Colonic mucosa (tissue), 4 donors: ENCODE measurements around the gene ECSIT. TPM values are rescaled to one million over a fixed set of nuclear protein-coding genes. Genes with fewer than 3 reads are reported as not detected.
"Not testable (repeated sequence)": the region's sequence is repeated elsewhere in the genome, so short reads cannot be mapped to it uniquely, and the experiment has no call there.

ENCODE experiments used
- DNase-seq: peaks from one replicate; pipeline ENCODE4 v3.0.0-alpha.2; 2020
- H3K27ac ChIP-seq: fragments of 200-600 bp; one replicate; pipeline ENCODE4 v1.8.0; 2021
- H3K27me3 ChIP-seq: fragments of 200-600 bp; one replicate; pipeline ENCODE4 v1.8.0; 2021
- H3K36me3 ChIP-seq: fragments of 200-600 bp; one replicate; pipeline ENCODE4 v1.8.0; 2021
- H3K4me1 ChIP-seq: fragments of 200-600 bp; one replicate; pipeline ENCODE4 v1.8.0; 2021; ENCODE audit warnings: mild to moderate bottlenecking
- H3K4me3 ChIP-seq: fragments of 200-600 bp; one replicate; pipeline ENCODE4 v1.8.0; 2021
- H3K9ac ChIP-seq, 2 donors: one replicate each; pipeline ENCODE4 v1.7.0; 2013; ENCODE audit warnings: control low read depth in 2 of 2, low read depth in 2 of 2, low read length in 2 of 2
- H3K9me3 ChIP-seq: fragments of 200-600 bp; one replicate; pipeline ENCODE4 v1.8.0; 2021
- CTCF ChIP-seq: fragments of 200-600 bp; IDR thresholded peaks from one replicate; pipeline ENCODE4 v1.8.0; 2022; ENCODE audit warnings: antibody characterized with exemption, mild to moderate bottlenecking
- intact Hi-C: fragments of 100-400 bp; cut with DNase I; formaldehyde crosslinking; loops from one replicate; pipeline ENCODE4 v1.14.1; 2022
- total RNA-seq, 2 donors: library from RNA; stranded (reverse); fragmentation: NEBNext Ultra II Directional in 1 of 2; extraction: Animal tissue kit (Norgen Biotek cat#: 25700) in 1 of 2; gene quantifications; one replicate each; pipeline ENCODE4 v1.2.1, GENCODE V29; 2021
- donor health status: healthy.
- donor health status: DM: no; HTN: no; CAD: no.
- donor health status: DM: no; HTN: no; CAD: no.

Gene ECSIT
- total RNA-seq, 2 donors from 2014 or later = 62.8 to 124 TPM

- intact Hi-C loops = no loop called here
- no peak for TF ChIP-seq CTCF
- Histone ChIP-seq H3K27me3 (no peaks in the 10 kb centered on the region), H3K4me1 (no peaks in the 10 kb centered on the region), H3K9ac (no peak overlapping the region), H3K27ac (no peak overlapping the region), H3K9me3 (no peaks in the 10 kb centered on the region), H3K4me3 (no peak overlapping the region), H3K36me3 (no peaks in the 10 kb centered on the region)
- DNase-seq = no peak
Observed at GRCh38 chr19:11570039-11570462, 41.1 kb upstream of the ECSIT start.

DNA sequence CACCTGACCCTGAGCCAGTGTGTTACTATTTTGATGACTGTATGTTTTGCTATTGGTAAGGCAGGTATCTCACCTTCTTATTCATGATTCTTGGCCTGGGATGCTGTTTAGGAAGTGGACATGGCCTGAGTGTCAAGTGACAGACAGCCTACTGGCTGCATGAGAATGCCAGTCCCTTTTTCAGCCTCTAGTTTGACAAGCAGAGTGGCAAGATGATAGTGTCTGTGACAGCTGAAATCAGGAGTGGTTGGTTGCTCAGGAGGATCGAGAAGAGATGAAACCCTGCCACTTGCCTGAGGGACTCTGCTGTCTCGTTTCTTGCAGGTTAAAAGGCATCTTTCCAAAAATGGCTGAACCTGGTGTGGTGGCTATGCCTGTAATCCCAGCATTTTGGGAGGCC is 37.2 kb upstream of the ECSIT start:
- DNase-seq = no peak
- H3K9me3 ChIP-seq = no peaks in the 10 kb centered on the region
- H3K27ac ChIP-seq = no peak overlapping the region
- no peak overlapping the region for H3K9ac ChIP-seq
- intact Hi-C loops = no loop called here
- H3K36me3 ChIP-seq = no peaks in the 10 kb centered on the region
- no peaks in the 10 kb centered on the region for H3K4me1 ChIP-seq
- TF ChIP-seq CTCF = no peak
- H3K4me3 ChIP-seq = no peak overlapping the region
- no peaks in the 10 kb centered on the region for H3K27me3 ChIP-seq

- H3K27ac ChIP-seq, intact Hi-C loops: not testable (repeated sequence)
Observed at GRCh38 chr19:11565649-11565980, 36.7 kb upstream of the ECSIT start.

GRCh38 chr19:11564082-11564807 is 35.3 kb upstream of the ECSIT start:
- H3K9ac ChIP-seq, H3K36me3 ChIP-seq, H3K27ac ChIP-seq, H3K27me3 ChIP-seq, H3K4me1 ChIP-seq, DNase-seq, H3K4me3 ChIP-seq, H3K9me3 ChIP-seq, intact Hi-C loops: not testable (repeated sequence)

More at GRCh38 chr19:11565649-11565980, 36.7 kb upstream of the ECSIT start:
- DNase-seq, H3K36me3 ChIP-seq, H3K9me3 ChIP-seq, H3K27me3 ChIP-seq, H3K4me1 ChIP-seq, H3K4me3 ChIP-seq, H3K9ac ChIP-seq: not testable (repeated sequence)

DNA sequence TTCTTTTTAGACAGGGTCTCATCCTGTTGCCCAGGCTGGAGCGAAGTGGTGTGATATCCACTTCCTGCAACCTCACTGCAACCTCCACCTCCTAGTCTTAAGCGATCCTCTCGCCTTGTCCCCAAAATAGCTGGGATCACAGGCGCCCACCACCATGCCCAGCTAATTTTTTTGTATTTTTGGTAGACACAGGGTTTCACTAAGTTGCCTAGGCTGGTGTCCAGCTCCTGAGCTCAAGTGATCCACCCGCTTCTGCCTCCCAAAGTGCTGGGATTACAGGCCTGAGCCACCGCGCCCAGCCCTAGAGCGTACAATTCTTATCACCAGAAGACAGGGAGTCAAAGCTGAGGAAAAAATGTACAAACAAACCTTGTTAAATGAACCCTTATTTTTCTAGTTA is 34.6 kb upstream of the ECSIT start:
- TF ChIP-seq CTCF = no peak
- Histone ChIP-seq H3K27ac (no peak overlapping the region), H3K36me3 (no peaks in the 10 kb centered on the region), H3K4me3 (no peak overlapping the region), H3K4me1 (no peaks in the 10 kb centered on the region), H3K27me3 (no peaks in the 10 kb centered on the region), H3K9me3 (no peaks in the 10 kb centered on the region), H3K9ac (no peak overlapping the region)
- intact Hi-C loops = loop anchor here (2.0 kb wide), 1 partner anchor 25 kb away; no protein-coding TSS in a partner anchor
- no peak for DNase-seq

- peak; percentile 49 for TF ChIP-seq CTCF
- no peaks in the 10 kb centered on the region for H3K36me3 ChIP-seq
- peak; percentile 72 for DNase-seq
- intact Hi-C loops = no loop called here
- no peaks in the 10 kb centered on the region for H3K27me3 ChIP-seq
- H3K27ac ChIP-seq = no peak overlapping the region
- no peak overlapping the region for H3K4me3 ChIP-seq
- no peaks in the 10 kb centered on the region for H3K9me3 ChIP-seq
- peaks cover 7% of the 10 kb centered on the region for H3K4me1 ChIP-seq
- H3K9ac ChIP-seq = no peak overlapping the region
Observed at GRCh38 chr19:11560404-11561051, 31.6 kb upstream of the ECSIT start.
